Retinal pigment epithelial cell (primary cell): ENCODE data around the gene FAM83D.

Experiments used
- DNase-seq: peaks from one replicate; pipeline ENCODE4 v3.0.0-alpha.2; 2010; ENCODE audit warnings: low read depth
- H3K4me3 ChIP-seq: 2 replicates; pipeline ENCODE4 v1.5.1; 2011; ENCODE audit warnings: mild to moderate bottlenecking, low read length, control low read depth, moderate library complexity
- CTCF ChIP-seq: conservative IDR thresholded peaks from 2 replicates; pipeline ENCODE4 v1.5.1; 2011; ENCODE audit warnings: low read depth, low read length, control low read depth, inconsistent platforms

The FAM83D gene

GRCh38 chr20:38915355-38915754 lies 10.9 kb upstream of the FAM83D start:
- DNase-seq: no peak
- no peak for TF ChIP-seq CTCF
- H3K4me3 ChIP-seq: no peak overlapping the region

- no peak for TF ChIP-seq CTCF
- H3K4me3 ChIP-seq: no peak overlapping the region
- DNase-seq: no peak
Measured at GRCh38 chr20:38917657-38918056, 8.6 kb upstream of the FAM83D start.

GRCh38 chr20:38918172-38918571 lies 8.0 kb upstream of the FAM83D start:
- no peak for DNase-seq
- no peak for TF ChIP-seq CTCF
- H3K4me3 ChIP-seq: no peak overlapping the region

- TF ChIP-seq CTCF: no peak
- no peak for DNase-seq
Measured at GRCh38 chr20:38919683-38920082, 6.5 kb upstream of the FAM83D start.

GRCh38 chr20:38920411-38920810 lies 5.8 kb upstream of the FAM83D start:
- no peak for DNase-seq
- TF ChIP-seq CTCF: no peak
- H3K4me3 ChIP-seq: no peak overlapping the region

More at GRCh38 chr20:38919683-38920082, 6.5 kb upstream of the FAM83D start:
- H3K4me3 ChIP-seq: no peak overlapping the region

GRCh38 chr20:38920851-38921250 lies 5.4 kb upstream of the FAM83D start:
- no peak for DNase-seq
- TF ChIP-seq CTCF: no peak
- H3K4me3 ChIP-seq: no peak overlapping the region

- no peak for DNase-seq
- no peak for TF ChIP-seq CTCF
- no peak overlapping the region for H3K4me3 ChIP-seq
Measured at GRCh38 chr20:38924718-38925117, 1.5 kb upstream of the FAM83D start.
